GM23338 (cell line): Measurements from ENCODE around the gene CAMSAP1. TPM values are rescaled to one million over a fixed set of nuclear protein-coding genes. Genes with fewer than 3 reads are reported as not detected.

ENCODE experiments used
- ATAC-seq: fragments of 200-7000 bp; cut with Tn5 transposase; 3 replicates; pipeline ENCODE4 v1.9.1; 2020
- DNase-seq: peaks from one replicate; pipeline ENCODE4 v3.0.0-alpha.2; 2015; ENCODE audit warnings: low spot score
- H2AFZ ChIP-seq: fragments of 200-600 bp; sonication (generic); 2 replicates; pipeline ENCODE4 v1.8.0; 2016; ENCODE audit warnings: antibody characterized with exemption, mild to moderate bottlenecking, moderate library complexity
- H3F3A ChIP-seq: fragments of 200-600 bp; sonication (generic); replicated peaks from 2 replicates; pipeline ENCODE4 v1.8.0; 2017; ENCODE audit warnings: antibody characterized with exemption, mixed run types, low read depth
- H3K27ac ChIP-seq: fragments of 200-600 bp; sonication (generic); 2 replicates; pipeline ENCODE4 v1.6.1; 2016; ENCODE audit warnings: low read depth
- H3K27me3 ChIP-seq: fragments of 200-600 bp; sonication (generic); 2 replicates; pipeline ENCODE4 v1.8.0; 2016; ENCODE audit warnings: mild to moderate bottlenecking, mixed run types, moderate library complexity; ENCODE audit not compliant: insufficient read depth
- H3K36me3 ChIP-seq: fragments of 200-600 bp; sonication (generic); 2 replicates; pipeline ENCODE4 v1.8.0; 2016; ENCODE audit warnings: mild to moderate bottlenecking; ENCODE audit not compliant: insufficient read depth
- H3K4me1 ChIP-seq: fragments of 200-600 bp; sonication (generic); 2 replicates; pipeline ENCODE4 v1.8.0; 2016; ENCODE audit warnings: mild to moderate bottlenecking, moderate library complexity; ENCODE audit not compliant: insufficient read depth
- H3K4me2 ChIP-seq: fragments of 200-600 bp; sonication (generic); 2 replicates; pipeline ENCODE4 v1.7.1; 2017; ENCODE audit warnings: mixed run types
- H3K4me3 ChIP-seq: fragments of 200-600 bp; sonication (generic); 2 replicates; pipeline ENCODE4 v1.6.1; 2016; ENCODE audit warnings: mixed run types
- H3K79me2 ChIP-seq: fragments of 200-600 bp; sonication (generic); replicated peaks from 2 replicates; pipeline ENCODE4 v1.8.0; 2017; ENCODE audit warnings: mild to moderate bottlenecking; ENCODE audit not compliant: insufficient read depth
- H3K9me2 ChIP-seq: fragments of 200-600 bp; sonication (generic); 2 replicates; pipeline ENCODE4 v1.8.0; 2017; ENCODE audit not compliant: insufficient read depth
- H4K20me1 ChIP-seq: fragments of 200-600 bp; sonication (generic); replicated peaks from 2 replicates; pipeline ENCODE4 v1.8.0; 2017; ENCODE audit warnings: mild to moderate bottlenecking; ENCODE audit not compliant: insufficient read depth
- H3K27ac Mint-ChIP-seq: 2 replicates; pipeline ENCODE4 v1.8.0; 2020; ENCODE audit warnings: inconsistent platforms, mild to moderate bottlenecking, moderate library complexity, mixed read lengths
- H3K27me3 Mint-ChIP-seq: 3 replicates; pipeline ENCODE4 v1.8.0; 2022; ENCODE audit warnings: low read depth, mild to moderate bottlenecking, moderate library complexity, mixed read lengths, inconsistent platforms; ENCODE audit not compliant: insufficient read depth, poor library complexity
- H3K36me3 Mint-ChIP-seq: 3 replicates; pipeline ENCODE4 v1.8.0; 2021; ENCODE audit warnings: low read depth, mild to moderate bottlenecking, inconsistent platforms, moderate library complexity, mixed read lengths
- H3K4me1 Mint-ChIP-seq: 3 replicates; pipeline ENCODE4 v1.8.0; 2020; ENCODE audit warnings: mild to moderate bottlenecking, inconsistent platforms, mixed read lengths
- H3K4me3 Mint-ChIP-seq: 3 replicates; pipeline ENCODE4 v1.8.0; 2021; ENCODE audit warnings: moderate library complexity, mild to moderate bottlenecking, inconsistent platforms, mixed read lengths
- H3K9me3 Mint-ChIP-seq: 3 replicates; pipeline ENCODE4 v1.8.0; 2020; ENCODE audit warnings: moderate library complexity, mild to moderate bottlenecking, inconsistent platforms, mixed read lengths
- CREB1 ChIP-seq: fragments of 250-450 bp; sonication (Bioruptor Pico); IDR thresholded peaks from 2 replicates; pipeline ENCODE4 v1.5.0; 2020; ENCODE audit warnings: low read depth, mild to moderate bottlenecking, moderate library complexity
- CTCF ChIP-seq, 2 experiments: fragments of 200-600 bp in 1 of 2; sonication (generic) in 1 of 2; conservative IDR thresholded peaks; 2 replicates each; pipeline versions ENCODE4 v1.5.1 to v1.6.1; 2016 to 2017; ENCODE audit warnings: antibody characterized with exemption in 2 of 2, low read depth in 2 of 2, mild to moderate bottlenecking in 2 of 2, moderate library complexity in 1 of 2
- ETS1 ChIP-seq: IDR thresholded peaks from 2 replicates; pipeline ENCODE4 v1.6.1; 2016; ENCODE audit warnings: antibody characterized with exemption
- EZH2 ChIP-seq: fragments of 200-600 bp; sonication (generic); IDR thresholded peaks from one replicate; pipeline ENCODE4 v1.8.0; 2017; ENCODE audit warnings: antibody characterized with exemption, mild to moderate bottlenecking, low read depth; ENCODE audit not compliant: unreplicated experiment
- EZH2phosphoT487 ChIP-seq: fragments of 200-600 bp; sonication (generic); IDR thresholded peaks from one replicate; pipeline ENCODE4 v1.8.1; 2018; ENCODE audit warnings: antibody characterized with exemption; ENCODE audit not compliant: unreplicated experiment
- JUNB ChIP-seq: IDR thresholded peaks from one replicate; pipeline ENCODE4 v1.6.1; 2016; ENCODE audit warnings: antibody characterized with exemption; ENCODE audit not compliant: unreplicated experiment
- NANOG ChIP-seq: IDR thresholded peaks from 2 replicates; pipeline ENCODE4 v1.6.1; 2016; ENCODE audit warnings: antibody characterized with exemption, borderline replicate concordance
- POLR2AphosphoS5 ChIP-seq: IDR thresholded peaks from 2 replicates; pipeline ENCODE4 v1.6.1; 2016; ENCODE audit warnings: antibody characterized with exemption, low read depth
- REST ChIP-seq: IDR thresholded peaks from one replicate; pipeline ENCODE4 v1.6.1; 2018; ENCODE audit warnings: antibody characterized with exemption; ENCODE audit not compliant: unreplicated experiment
- STAT1 ChIP-seq: IDR thresholded peaks from one replicate; pipeline ENCODE4 v1.6.1; 2016; ENCODE audit warnings: antibody characterized with exemption; ENCODE audit not compliant: unreplicated experiment
- ZNF114 ChIP-seq: fragments of 250-450 bp; sonication (Bioruptor Pico); IDR thresholded peaks from 2 replicates; pipeline ENCODE4 v1.5.0; 2020; ENCODE audit warnings: mild to moderate bottlenecking, moderate library complexity
- ZNF331 ChIP-seq: fragments of 250-450 bp; sonication (Bioruptor Pico); IDR thresholded peaks from 2 replicates; pipeline ENCODE4 v1.5.0; 2020; ENCODE audit warnings: low read depth, mild to moderate bottlenecking, moderate library complexity
- ZNF462 ChIP-seq: fragments of 250-450 bp; sonication (Bioruptor Pico); IDR thresholded peaks from 2 replicates; pipeline ENCODE4 v1.5.0; 2020; ENCODE audit warnings: mild to moderate bottlenecking, moderate library complexity
- polyA plus RNA-seq: library from polyadenylated mRNA; unstranded; fragments of >200 nt; fragmentation: Nextera tagmentation; extraction: Ambion mirVana; gene quantifications from 2 replicates; pipeline ENCODE4 v1.2.1, GENCODE V29; 2016
- total RNA-seq: library from RNA; depleted of rRNA; stranded (reverse); fragments of >200 nt; shearing (Covaris generic); gene quantifications from 2 replicates; pipeline ENCODE4 v1.2.3, GENCODE V29; 2014

Gene CAMSAP1
- total and polyA plus RNA-seq, 2 experiments from 2014 or later: 6.9 to 75.4 TPM

GRCh38 chr9:135848341-135849047 is 58.9 kb downstream of the CAMSAP1 start:
- Histone ChIP-seq H3K9me2 (no peaks in the 10 kb centered on the region), H2AFZ (no peak overlapping the region), H3K36me3 (0 out of 2 replicates have a peak, but pooled peaks cover 3% of the 10 kb centered on the region), H3K4me3 (no peak overlapping the region), H3K4me2 (no peak overlapping the region), H4K20me1 (peaks cover 46% of the 10 kb centered on the region), H3K79me2 (peaks cover 96% of the 10 kb centered on the region), H3K27ac (no peak overlapping the region; the same call in 1 of the 2 replicates), H3K27me3 (no peaks in the 10 kb centered on the region), H3F3A (no peaks in the 10 kb centered on the region), H3K4me1 (peaks cover 18% of the 10 kb centered on the region)
- Mint-ChIP-seq H3K4me1 (peaks cover 35% of the 10 kb centered on the region), H3K9me3 (peaks cover 33% of the 10 kb centered on the region; the same call in 2 of the 3 replicates), H3K27ac (peak overlapping the region; percentile 59; the same call in 1 of the 2 replicates), H3K4me3 (no peak overlapping the region), H3K27me3 (peaks cover 6% of the 10 kb centered on the region), H3K36me3 (peaks cover 69% of the 10 kb centered on the region)
- DNase-seq (no peak), ATAC-seq (no peak)
- TF ChIP-seq JUNB: no peak
- no peak for TF ChIP-seq REST
- no peak for TF ChIP-seq ZNF331
- no peak for TF ChIP-seq CTCF (conservative IDR thresholded peaks at IDR 0.05; ENCODE audit: low read depth in 2 of 2)
- no peak for TF ChIP-seq ZNF462 (CRISPR knock-in tag)
- TF ChIP-seq ETS1: no peak
- TF ChIP-seq POLR2AphosphoS5: no peak
- no peak for TF ChIP-seq EZH2phosphoT487
- no peak for TF ChIP-seq STAT1
- no peak for TF ChIP-seq NANOG
- TF ChIP-seq ZNF114 (CRISPR knock-in tag): no peak
- TF ChIP-seq CREB1 (CRISPR knock-in tag): no peak
- no peak for TF ChIP-seq EZH2
